ENCODE results near the gene BCAS3. TPM values are rescaled to one million over a fixed set of nuclear protein-coding genes. Genes with fewer than 3 reads are reported as not detected.

Gene BCAS3
- total and polyA plus RNA-seq, 9 donors, result 9.4 to 37.0 (median 21.6) TPM

GRCh38 chr17:60902399-60902798 is 224.7 kb downstream of the BCAS3 start:
- Histone ChIP-seq H3K27ac (no peak overlapping the region), H3K4me1 (ENCODE audit: insufficient read depth) (no peaks in the 10 kb centered on the region), H3K4me3 (no peak overlapping the region), H3K9me3 (no peaks in the 10 kb centered on the region), H3K36me3 (no peaks in the 10 kb centered on the region), H3K27me3 (no peaks in the 10 kb centered on the region)
- TF ChIP-seq POLR2A (IDR thresholded peaks at IDR 0.05) (no peak), CTCF (IDR thresholded peaks at IDR 0.05) (no peak), EP300 (IDR thresholded peaks at IDR 0.05) (no peak)
- no peak for DNase-seq
- intact Hi-C loops (cut with DNase I), result no loop called here
- WGBS, 3 donors, result 77 to 84% (median 83%) methylated on average over 7 of the region's 7 CpGs

GRCh38 chr17:60904582-60904981 is 226.9 kb downstream of the BCAS3 start:
- 96 to 98% (median 97%) methylated on average over 2 of the region's 2 CpGs for WGBS, 3 donors
- no peaks in the 10 kb centered on the region for H3K36me3 ChIP-seq
- TF ChIP-seq EP300 (IDR thresholded peaks at IDR 0.05) (no peak), CTCF (IDR thresholded peaks at IDR 0.05) (no peak), POLR2A (IDR thresholded peaks at IDR 0.05) (no peak)
- H3K9me3 ChIP-seq, result no peaks in the 10 kb centered on the region
- DNase-seq, result no peak
- H3K27ac ChIP-seq, result no peak overlapping the region
- H3K27me3 ChIP-seq, result no peaks in the 10 kb centered on the region
- no peak overlapping the region for H3K4me3 ChIP-seq
- intact Hi-C loops (cut with DNase I), result no loop called here
- no peaks in the 10 kb centered on the region for H3K4me1 ChIP-seq (ENCODE audit: insufficient read depth)

GRCh38 chr17:60905709-60906108 is 228.1 kb downstream of the BCAS3 start:
- Histone ChIP-seq H3K36me3 (no peaks in the 10 kb centered on the region), H3K27me3 (no peaks in the 10 kb centered on the region), H3K27ac (no peak overlapping the region), H3K4me1 (ENCODE audit: insufficient read depth) (no peaks in the 10 kb centered on the region), H3K9me3 (no peaks in the 10 kb centered on the region), H3K4me3 (no peak overlapping the region)
- no peak for DNase-seq
- 92 to 100% (median 96%) methylated on average over 3 of the region's 3 CpGs for WGBS, 3 donors
- TF ChIP-seq CTCF (IDR thresholded peaks at IDR 0.05), result no peak
- TF ChIP-seq EP300 (IDR thresholded peaks at IDR 0.05), result no peak
- no peak for TF ChIP-seq POLR2A (IDR thresholded peaks at IDR 0.05)
- intact Hi-C loops (cut with DNase I), result no loop called here

- DNase-seq, result no peak
- TF ChIP-seq POLR2A (IDR thresholded peaks at IDR 0.05) (no peak), CTCF (IDR thresholded peaks at IDR 0.05) (no peak), EP300 (IDR thresholded peaks at IDR 0.05) (no peak)
- Histone ChIP-seq H3K27me3 (no peaks in the 10 kb centered on the region), H3K36me3 (no peaks in the 10 kb centered on the region), H3K4me3 (no peak overlapping the region), H3K4me1 (ENCODE audit: insufficient read depth) (no peaks in the 10 kb centered on the region), H3K9me3 (no peaks in the 10 kb centered on the region), H3K27ac (no peak overlapping the region)
- intact Hi-C loops (cut with DNase I), result no loop called here
- WGBS, 3 donors, result 81 to 91% (median 85%) methylated on average over 4 of the region's 4 CpGs
Observed at GRCh38 chr17:60908324-60908723, 230.7 kb downstream of the BCAS3 start.

- no peak for DNase-seq
- Histone ChIP-seq H3K4me1 (ENCODE audit: insufficient read depth) (no peaks in the 10 kb centered on the region), H3K9me3 (no peaks in the 10 kb centered on the region), H3K27me3 (no peaks in the 10 kb centered on the region), H3K36me3 (no peaks in the 10 kb centered on the region), H3K4me3 (no peak overlapping the region), H3K27ac (no peak overlapping the region)
- intact Hi-C loops (cut with DNase I), result no loop called here
- 66 to 77% (median 70%) methylated on average over 1 of the region's 1 CpG for WGBS, 3 donors
- no peak for TF ChIP-seq POLR2A (IDR thresholded peaks at IDR 0.05)
- no peak for TF ChIP-seq CTCF (IDR thresholded peaks at IDR 0.05)
- TF ChIP-seq EP300 (IDR thresholded peaks at IDR 0.05), result no peak
Observed at GRCh38 chr17:60909405-60909804, 231.8 kb downstream of the BCAS3 start.

Measured in ovary (tissue), 9 donors.